Smooth muscle cell (in vitro differentiated cells): ENCODE results near the gene VPS8. TPM values are rescaled to one million over a fixed set of nuclear protein-coding genes. Genes with fewer than 3 reads are reported as not detected.

Experiments
- DNase-seq: peaks from one replicate; lab custom pipeline; 2025; ENCODE audit not compliant: unreplicated experiment; lab: John Stamatoyannopoulos, UW
- H2AFZ ChIP-seq: fragments of 200-600 bp; sonication (generic); 2 replicates; pipeline ENCODE4 v1.6.0; 2016; ENCODE audit warnings: antibody characterized with exemption, low read depth, mild to moderate bottlenecking
- H3F3A ChIP-seq: fragments of 200-600 bp; sonication (generic); 2 replicates; pipeline ENCODE4 v1.6.0; 2017; ENCODE audit warnings: antibody characterized with exemption, low read depth
- H3K27ac ChIP-seq: fragments of 200-600 bp; sonication (generic); 2 replicates; pipeline ENCODE4 v1.5.1; 2016; ENCODE audit warnings: low read depth, mild to moderate bottlenecking
- H3K27me3 ChIP-seq: fragments of 200-600 bp; sonication (generic); 2 replicates; pipeline ENCODE4 v1.6.1; 2016; ENCODE audit warnings: low read depth, mild to moderate bottlenecking
- H3K36me3 ChIP-seq: fragments of 200-600 bp; sonication (generic); 2 replicates; pipeline ENCODE4 v1.5.1; 2016; ENCODE audit warnings: low read depth
- H3K4me1 ChIP-seq: fragments of 200-600 bp; sonication (generic); 2 replicates; pipeline ENCODE4 v1.5.1; 2016; ENCODE audit warnings: low read depth
- H3K4me2 ChIP-seq: fragments of 200-600 bp; sonication (generic); 2 replicates; pipeline ENCODE4 v1.6.0; 2016; ENCODE audit warnings: mild to moderate bottlenecking
- H3K4me3 ChIP-seq: fragments of 200-600 bp; sonication (generic); 2 replicates; pipeline ENCODE4 v1.5.1; 2016; ENCODE audit warnings: mild to moderate bottlenecking
- H3K79me2 ChIP-seq: fragments of 200-600 bp; sonication (generic); 2 replicates; pipeline ENCODE4 v1.6.0; 2016; ENCODE audit warnings: low read depth, mild to moderate bottlenecking
- H3K9ac ChIP-seq: fragments of 200-600 bp; sonication (generic); 2 replicates; pipeline ENCODE4 v1.6.0; 2016; ENCODE audit warnings: low read depth
- H3K9me3 ChIP-seq: fragments of 200-600 bp; sonication (generic); replicated peaks from 2 replicates; pipeline ENCODE4 v1.5.1; 2016; ENCODE audit warnings: low read depth
- H4K20me1 ChIP-seq: fragments of 200-600 bp; sonication (generic); 2 replicates; pipeline ENCODE4 v1.6.0; 2016; ENCODE audit warnings: low read depth
- WGBS: methylation state at CpG from one replicate; pipeline ENCODE4 v1.1.7; 2016; ENCODE audit warnings: low lambda C conversion rate; 5-methylcytosine and 5-hydroxymethylcytosine counted together
- polyA plus RNA-seq: library from polyadenylated mRNA; unstranded; fragments of >200 nt; fragmentation: Nextera tagmentation; extraction: Ambion mirVana; gene quantifications from 2 replicates; pipeline ENCODE4 v1.2.1, GENCODE V29; 2016
- total RNA-seq: library from RNA; depleted of rRNA; stranded (reverse); fragments of >200 nt; gene quantifications from 2 replicates; pipeline ENCODE4 v1.2.3, GENCODE V29; 2014
- TF ChIP-seq, protein P1 (sequence below): fragments of 200-600 bp; sonication (generic); IDR thresholded peaks from 2 replicates; pipeline ENCODE4 v1.5.1; 2017; ENCODE audit warnings: borderline replicate concordance, mild to moderate bottlenecking, antibody characterized with exemption; ENCODE audit not compliant: insufficient read depth, poor library complexity, severe bottlenecking

VPS8 gene
- total and polyA plus RNA-seq, 2 experiments from 2014 or later, result 16.1 to 53.9 TPM

DNA sequence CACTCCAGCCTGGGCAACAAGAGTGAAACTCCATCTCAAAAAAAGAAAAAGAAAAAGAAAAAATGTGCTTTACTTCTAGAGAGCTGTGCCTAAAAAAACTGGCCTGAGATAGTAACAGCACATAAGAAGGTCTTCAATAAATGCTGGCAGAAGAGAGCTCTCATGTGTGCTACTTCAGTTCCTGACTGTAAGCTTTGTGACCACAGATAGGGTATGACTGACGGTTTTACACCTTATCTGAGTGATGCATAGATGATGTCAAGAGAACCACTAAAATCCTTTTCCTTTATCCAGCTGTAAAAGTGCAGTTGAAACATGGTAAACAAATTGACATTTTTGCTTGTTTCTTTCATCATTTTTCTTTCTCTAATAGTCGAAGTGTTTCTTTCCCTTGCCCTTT is 213.0 kb downstream of the VPS8 start:
- H4K20me1 ChIP-seq, result no peaks in the 10 kb centered on the region
- TF ChIP-seq, protein P1, sequence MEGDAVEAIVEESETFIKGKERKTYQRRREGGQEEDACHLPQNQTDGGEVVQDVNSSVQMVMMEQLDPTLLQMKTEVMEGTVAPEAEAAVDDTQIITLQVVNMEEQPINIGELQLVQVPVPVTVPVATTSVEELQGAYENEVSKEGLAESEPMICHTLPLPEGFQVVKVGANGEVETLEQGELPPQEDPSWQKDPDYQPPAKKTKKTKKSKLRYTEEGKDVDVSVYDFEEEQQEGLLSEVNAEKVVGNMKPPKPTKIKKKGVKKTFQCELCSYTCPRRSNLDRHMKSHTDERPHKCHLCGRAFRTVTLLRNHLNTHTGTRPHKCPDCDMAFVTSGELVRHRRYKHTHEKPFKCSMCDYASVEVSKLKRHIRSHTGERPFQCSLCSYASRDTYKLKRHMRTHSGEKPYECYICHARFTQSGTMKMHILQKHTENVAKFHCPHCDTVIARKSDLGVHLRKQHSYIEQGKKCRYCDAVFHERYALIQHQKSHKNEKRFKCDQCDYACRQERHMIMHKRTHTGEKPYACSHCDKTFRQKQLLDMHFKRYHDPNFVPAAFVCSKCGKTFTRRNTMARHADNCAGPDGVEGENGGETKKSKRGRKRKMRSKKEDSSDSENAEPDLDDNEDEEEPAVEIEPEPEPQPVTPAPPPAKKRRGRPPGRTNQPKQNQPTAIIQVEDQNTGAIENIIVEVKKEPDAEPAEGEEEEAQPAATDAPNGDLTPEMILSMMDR, result no peak
- 78% methylated on average over 2 of the region's 2 CpGs for WGBS

GRCh38 chr3:185028121-185028520 is 216.2 kb downstream of the VPS8 start:
- no peaks in the 10 kb centered on the region for H3K36me3 ChIP-seq
- no peak overlapping the region for H2AFZ ChIP-seq
- no peak overlapping the region for H3K9ac ChIP-seq
- H3K4me1 ChIP-seq, result no peaks in the 10 kb centered on the region
- 97% methylated on average over 3 of the region's 3 CpGs for whole genome bisulfite sequencing
- no peaks in the 10 kb centered on the region for H3K27me3 ChIP-seq
- H4K20me1 ChIP-seq, result no peaks in the 10 kb centered on the region
- H3K4me2 ChIP-seq, result no peak overlapping the region
- TF ChIP-seq, protein P1, result no peak
- no peaks in the 10 kb centered on the region for H3K79me2 ChIP-seq
- no peak overlapping the region for H3K27ac ChIP-seq
- no peak for DNase-seq
- no peak overlapping the region for H3K4me3 ChIP-seq
- H3F3A ChIP-seq, result no peaks in the 10 kb centered on the region
- no peaks in the 10 kb centered on the region for H3K9me3 ChIP-seq

More for the DNA sequence above, 213.0 kb downstream of the VPS8 start:
- no peak overlapping the region for H3K4me3 ChIP-seq
- no peaks in the 10 kb centered on the region for H3F3A ChIP-seq
- no peaks in the 10 kb centered on the region for H3K9me3 ChIP-seq
- DNase-seq, result no peak
- H3K79me2 ChIP-seq, result no peaks in the 10 kb centered on the region
- no peak overlapping the region for H3K9ac ChIP-seq
- no peak overlapping the region for H3K27ac ChIP-seq
- H2AFZ ChIP-seq, result no peak overlapping the region
- no peaks in the 10 kb centered on the region for H3K27me3 ChIP-seq
- H3K4me1 ChIP-seq, result no peaks in the 10 kb centered on the region
- H3K4me2 ChIP-seq, result no peak overlapping the region
- H3K36me3 ChIP-seq, result no peaks in the 10 kb centered on the region

- no peaks in the 10 kb centered on the region for H3K36me3 ChIP-seq
- no peak for DNase-seq
- H4K20me1 ChIP-seq, result no peaks in the 10 kb centered on the region
- no peaks in the 10 kb centered on the region for H3K4me1 ChIP-seq
- H3K9me3 ChIP-seq, result no peaks in the 10 kb centered on the region
- no peaks in the 10 kb centered on the region for H3F3A ChIP-seq
- H3K79me2 ChIP-seq, result no peaks in the 10 kb centered on the region
- H3K4me3 ChIP-seq, result no peak overlapping the region
- no peak overlapping the region for H3K4me2 ChIP-seq
- TF ChIP-seq, protein P1, result no peak
- no peak overlapping the region for H2AFZ ChIP-seq
- 94% methylated on average over 1 of the region's 1 CpG for WGBS
- H3K9ac ChIP-seq, result no peak overlapping the region
- H3K27me3 ChIP-seq, result no peaks in the 10 kb centered on the region
- H3K27ac ChIP-seq, result no peak overlapping the region
Measured at GRCh38 chr3:185029086-185029485, 217.1 kb downstream of the VPS8 start.

- Histone ChIP-seq H3K9ac (no peak overlapping the region), H3F3A (no peaks in the 10 kb centered on the region), H3K27me3 (no peaks in the 10 kb centered on the region), H3K36me3 (no peaks in the 10 kb centered on the region), H3K27ac (no peak overlapping the region), H4K20me1 (no peaks in the 10 kb centered on the region), H3K4me1 (no peaks in the 10 kb centered on the region), H3K79me2 (no peaks in the 10 kb centered on the region), H3K4me3 (no peak overlapping the region), H3K4me2 (no peak overlapping the region), H3K9me3 (no peaks in the 10 kb centered on the region), H2AFZ (no peak overlapping the region)
- 96% methylated on average over 3 of the region's 3 CpGs for WGBS
- DNase-seq, result no peak
- TF ChIP-seq, protein P1, result no peak
Measured at GRCh38 chr3:185030399-185030798, 218.4 kb downstream of the VPS8 start.
